SK-N-SH (cell line): Measurements from ENCODE around the gene PRDM11. TPM values are rescaled to one million over a fixed set of nuclear protein-coding genes. Genes with fewer than 3 reads are reported as not detected.

Source experiments
- CTCF ChIA-PET: fragments of 300-600, 350-600 bp; formaldehyde crosslinking; extraction: SDS; loops from one replicate; lab custom pipeline; 2021; lab: Yijun Ruan, JAX
- POLR2A ChIA-PET: fragments of 350-600 bp; sonication (Branson Sonifier 250); formaldehyde crosslinking; extraction: SDS; loops from one replicate; lab custom pipeline; 2020; ENCODE audit warnings: antibody characterized with exemption, inconsistent platforms; lab: Yijun Ruan, JAX
- DNase-seq: peaks from one replicate; pipeline ENCODE4 v3.0.0; 2012
- H2AFZ ChIP-seq: fragments of 200-600 bp; sonication (generic); 2 replicates; pipeline ENCODE4 v1.8.1; 2016; ENCODE audit warnings: antibody characterized with exemption, mild to moderate bottlenecking, low read depth
- H3F3A ChIP-seq: fragments of 200-600 bp; sonication (generic); replicated peaks from 2 replicates; pipeline ENCODE3; 2016; ENCODE audit warnings: antibody characterized with exemption, mild to moderate bottlenecking; ENCODE audit not compliant: insufficient read depth
- H3K27ac ChIP-seq, 2 experiments: fragments of 200-500 bp in 1 of 2; fragments of 200-600 bp in 1 of 2; sonication (Bioruptor generic) in 1 of 2; sonication (generic), shearing (Covaris generic) in 1 of 2; 2 replicates each; pipeline versions ENCODE4 v1.5.1 to v1.6.1; 2014 to 2016; ENCODE audit warnings: low read depth in 2 of 2, inconsistent platforms in 1 of 2, low read length in 1 of 2, mild to moderate bottlenecking in 1 of 2, mixed read lengths in 1 of 2
- H3K27me3 ChIP-seq: fragments of 200-600 bp; sonication (generic), shearing (Covaris generic); 2 replicates; pipeline ENCODE4 v1.6.1; 2016; ENCODE audit warnings: mixed run types; ENCODE audit not compliant: insufficient read depth
- H3K36me3 ChIP-seq, 2 experiments: fragments of 200-500 bp in 1 of 2; fragments of 200-600 bp in 1 of 2; sonication (Bioruptor generic) in 1 of 2; sonication (generic) in 1 of 2; replicated peaks in 1 of 2; 2 replicates each; pipeline versions ENCODE3 to v1.5.1; 2014 to 2016; ENCODE audit warnings: low read length in 1 of 2, mild to moderate bottlenecking in 1 of 2; ENCODE audit not compliant: insufficient read depth in 2 of 2, control insufficient read depth in 1 of 2
- H3K4me1 ChIP-seq, 2 experiments: fragments of 200-500 bp in 1 of 2; fragments of 200-600 bp in 1 of 2; sonication (Bioruptor generic) in 1 of 2; sonication (generic), shearing (Covaris generic) in 1 of 2; 2 replicates each; pipeline versions ENCODE4 v1.5.1 to v1.6.1; 2014 to 2016; ENCODE audit warnings: low read depth in 1 of 2, low read length in 1 of 2, mixed run types in 1 of 2; ENCODE audit not compliant: insufficient read depth in 2 of 2, control insufficient read depth in 1 of 2
- H3K4me2 ChIP-seq: fragments of 200-600 bp; sonication (generic), shearing (Covaris generic); 2 replicates; pipeline ENCODE4 v1.6.1; 2017; ENCODE audit warnings: mixed run types
- H3K4me3 ChIP-seq, 2 experiments: fragments of 200-500 bp in 1 of 2; fragments of 200-600 bp in 1 of 2; sonication (Bioruptor generic) in 1 of 2; sonication (generic), shearing (Covaris generic) in 1 of 2; 2 replicates each; pipeline versions ENCODE4 v1.5.1 to v1.8.1; 2014 to 2016; ENCODE audit warnings: low read depth in 2 of 2, inconsistent platforms in 1 of 2, low read length in 1 of 2, mild to moderate bottlenecking in 1 of 2, mixed read lengths in 1 of 2, moderate library complexity in 1 of 2
- H3K79me2 ChIP-seq: fragments of 200-600 bp; sonication (generic); 2 replicates; pipeline ENCODE4 v1.8.1; 2017; ENCODE audit warnings: mild to moderate bottlenecking; ENCODE audit not compliant: insufficient read depth
- H3K9ac ChIP-seq: fragments of 200-600 bp; sonication (generic); 2 replicates; pipeline ENCODE4 v1.6.1; 2017; ENCODE audit warnings: mixed run types
- H3K9me2 ChIP-seq: fragments of 200-600 bp; sonication (generic); 2 replicates; pipeline ENCODE4 v1.6.1; 2017; ENCODE audit warnings: mixed run types
- H3K9me3 ChIP-seq: fragments of 200-600 bp; sonication (generic); 2 replicates; pipeline ENCODE4 v1.6.1; 2017; ENCODE audit warnings: mixed run types, mild to moderate bottlenecking, moderate library complexity
- H4K20me1 ChIP-seq: fragments of 200-600 bp; sonication (generic); 2 replicates; pipeline ENCODE4 v1.6.1; 2017; ENCODE audit warnings: mild to moderate bottlenecking, mixed run types; ENCODE audit not compliant: insufficient read depth
- CTCF ChIP-seq: fragments of 200-600 bp; sonication (generic); IDR thresholded peaks from 2 replicates; pipeline ENCODE4 v1.6.1; 2017; ENCODE audit warnings: antibody characterized with exemption, mild to moderate bottlenecking, moderate library complexity
- ELF1 ChIP-seq: IDR thresholded peaks from 2 replicates; pipeline ENCODE4 v1.4.0; 2012
- FOSL2 ChIP-seq: IDR thresholded peaks from 2 replicates; pipeline ENCODE4 v1.4.0; 2012; ENCODE audit warnings: low read depth, mild to moderate bottlenecking, moderate library complexity, borderline replicate concordance
- FOXJ3 ChIP-seq: sonication (generic); formaldehyde crosslinking; IDR thresholded peaks from 2 replicates; pipeline ENCODE4 v1.5.1; 2020; ENCODE audit warnings: mild to moderate bottlenecking, missing genetic modification reagents
- FOXM1 ChIP-seq: IDR thresholded peaks from 2 replicates; pipeline ENCODE4 v1.4.0; 2012; ENCODE audit warnings: low read depth, mild to moderate bottlenecking
- GATA2 ChIP-seq: sonication (generic); formaldehyde crosslinking; IDR thresholded peaks from 2 replicates; pipeline ENCODE4 v1.5.0; 2020; ENCODE audit warnings: mild to moderate bottlenecking, missing genetic modification reagents
- NRF1 ChIP-seq: IDR thresholded peaks from 2 replicates; pipeline ENCODE4 v1.6.1; 2012; ENCODE audit warnings: low read depth, mild to moderate bottlenecking, low read length
- POLR2AphosphoS5 ChIP-seq: IDR thresholded peaks from 2 replicates; pipeline ENCODE4 v1.6.1; 2012; ENCODE audit warnings: low read depth, low read length
- RFX5 ChIP-seq: IDR thresholded peaks from 2 replicates; pipeline ENCODE4 v1.6.1; 2012; ENCODE audit warnings: mild to moderate bottlenecking, improper control_type of control experiment, low read length
- RXRA ChIP-seq: IDR thresholded peaks from 2 replicates; pipeline ENCODE4 v1.4.0; 2012; ENCODE audit warnings: low read depth, mild to moderate bottlenecking, borderline replicate concordance
- SIN3A ChIP-seq: IDR thresholded peaks from 2 replicates; pipeline ENCODE4 v1.6.1; 2012; ENCODE audit warnings: low read depth, mild to moderate bottlenecking, low read length, moderate library complexity, borderline replicate concordance
- SMC3 ChIP-seq: IDR thresholded peaks from 2 replicates; pipeline ENCODE4 v1.6.1; 2012; ENCODE audit warnings: low read depth, low read length, improper control_type of control experiment
- USF1 ChIP-seq: IDR thresholded peaks from 2 replicates; pipeline ENCODE4 v1.4.0; 2012; ENCODE audit warnings: low read depth, borderline replicate concordance
- WGBS: methylation state at CpG from one replicate; pipeline ENCODE4 v1.1.6; 2017; ENCODE audit warnings: low lambda C conversion rate; 5-methylcytosine and 5-hydroxymethylcytosine counted together
- polyA plus RNA-seq, 3 experiments: library from polyadenylated mRNA; depleted of rRNA; stranded (reverse); fragments of >200 nt; gene quantifications; 2 replicates each; pipeline ENCODE4 v1.2.3, GENCODE V29; 2012

The PRDM11 gene
- polyA plus RNA-seq, 1 of the 3 experiments (the other 2 are of a cell fraction): 4.5 TPM

- Histone ChIP-seq H2AFZ (no peak overlapping the region), H3K4me1 (peaks cover 0 to 34% of the 10 kb centered on the region in 2 experiments; a peak in 1 of 4 replicates), H3K79me2 (peaks cover 6% of the 10 kb centered on the region; the same call in 1 of the 2 replicates), H3K36me3 (no peaks in the 10 kb centered on the region), H3K9me3 (no peaks in the 10 kb centered on the region), H3K9ac (no peak overlapping the region), H3K4me3 (no peak overlapping the region), H3K4me2 (no peak overlapping the region), H3K9me2 (no peaks in the 10 kb centered on the region), H3F3A (no peaks in the 10 kb centered on the region), H4K20me1 (peaks cover 7% of the 10 kb centered on the region; the same call in 1 of the 2 replicates), H3K27me3 (no peaks in the 10 kb centered on the region), H3K27ac (no peak overlapping the region)
- ChIA-PET CTCF (interaction anchor here (1.0 to 1.3 kb wide), 2 partner anchors 44 to 179 kb away, joined by 3 to 4 read pairs; no protein-coding TSS in a partner anchor), POLR2A (no interaction called here)
- 95% methylated on average over 6 of the region's 6 CpGs for WGBS
- TF ChIP-seq NRF1 (no peak), USF1 (no peak), CTCF (no peak), RXRA (no peak), POLR2AphosphoS5 (no peak), RFX5 (no peak), FOSL2 (no peak), SIN3A (no peak)
- no peak for DNase-seq
These were observed 7.8 kb downstream of the PRDM11 start for GRCh38 chr11:45154276-45154675.

- Histone ChIP-seq H3K4me1 (peaks cover 0 to 37% of the 10 kb centered on the region in 2 experiments; a peak in 1 of 4 replicates), H3K4me2 (no peak overlapping the region), H3K9ac (no peak overlapping the region), H3K27ac (no peak overlapping the region), H2AFZ (no peak overlapping the region), H3F3A (no peaks in the 10 kb centered on the region), H3K9me2 (no peaks in the 10 kb centered on the region), H3K9me3 (no peaks in the 10 kb centered on the region), H3K4me3 (no peak overlapping the region), H3K36me3 (no peaks in the 10 kb centered on the region), H3K79me2 (peaks cover 6% of the 10 kb centered on the region; the same call in 1 of the 2 replicates), H3K27me3 (no peaks in the 10 kb centered on the region), H4K20me1 (peaks cover 13% of the 10 kb centered on the region; the same call in 1 of the 2 replicates)
- WGBS: 95% methylated on average over 6 of the region's 11 CpGs
- POLR2A ChIA-PET: no interaction called here
- TF ChIP-seq FOXJ3 (no peak), RFX5 (no peak), FOXM1 (no peak), SMC3 (no peak), GATA2 (CRISPR knock-in tag) (no peak), RXRA (no peak), ELF1 (no peak)
- CTCF ChIA-PET: interaction anchor here (1.0 to 1.3 kb wide), 2 partner anchors 44 to 178 kb away, joined by 3 to 4 read pairs; no protein-coding TSS in a partner anchor
- no peak for DNase-seq
These were observed 8.7 kb downstream of the PRDM11 start for GRCh38 chr11:45155058-45155551.
